ENCODE data around the gene USP30.

GRCh38 chr12:109020146-109020795 is 32.1 kb upstream of the USP30 start:
- no peak for TF ChIP-seq POLR2AphosphoS5 (IDR thresholded peaks at IDR 0.05; ENCODE audit: borderline replicate concordance, low read depth, low read length)
- no peak for TF ChIP-seq FOXP2 (optimal IDR thresholded peaks at IDR 0.05; ENCODE audit: control extremely low read depth, extremely low read length, insufficient read depth)

All from SK-N-MC (cell line).